Activated CD4-positive, alpha-beta T cell treated with anti-CD3 and anti-CD28 coated beads, Interleukin-2, amount 50 U/mL, for 4 hours (primary cell): Measurements from ENCODE around the gene SULT1B1.
"Not testable (repeated sequence)": the region's sequence is repeated elsewhere in the genome, so short reads cannot be mapped to it uniquely, and the experiment has no call there.

Experiments
- DNase-seq, 2 experiments: peaks; one replicate each; pipeline ENCODE4 v3.0.0-alpha.2; 2020

Gene SULT1B1

GRCh38 chr4:69760455-69760854, at the start of gene SULT1B1:
Gene SULT1B1, minus strand, starts transcription at chr4:69760620. Its CDS starts 5,403 bp downstream, at chr4:69755217.
- DNase-seq = peak in 1 of 2 experiments; percentile 8

GRCh38 chr4:69800599-69800998, 40.2 kb upstream of the SULT1B1 start:
- DNase-seq = no peak

GRCh38 chr4:69799337-69799736, 38.9 kb upstream of the SULT1B1 start:
- no peak for DNase-seq

GRCh38 chr4:69793732-69794131, 33.3 kb upstream of the SULT1B1 start:
- DNase-seq = no peak

GRCh38 chr4:69787879-69788278, 27.5 kb upstream of the SULT1B1 start:
- no peak for DNase-seq

GRCh38 chr4:69786547-69786946, 26.1 kb upstream of the SULT1B1 start:
- DNase-seq = no peak

- DNase-seq = no peak
Observed at GRCh38 chr4:69785211-69785831, 24.9 kb upstream of the SULT1B1 start.

GRCh38 chr4:69782651-69783310, 22.4 kb upstream of the SULT1B1 start:
- no peak for DNase-seq

GRCh38 chr4:69781458-69782418, 21.3 kb upstream of the SULT1B1 start:
- DNase-seq = no peak

GRCh38 chr4:69780141-69780540, 19.7 kb upstream of the SULT1B1 start:
- DNase-seq = no peak

- no peak for DNase-seq
Observed at GRCh38 chr4:69776696-69777095, 16.3 kb upstream of the SULT1B1 start.

GRCh38 chr4:69775321-69775867, 15.0 kb upstream of the SULT1B1 start:
- no peak for DNase-seq

GRCh38 chr4:69773484-69773883, 13.1 kb upstream of the SULT1B1 start:
- no peak for DNase-seq

- not testable (repeated sequence) for DNase-seq
Observed at GRCh38 chr4:69768554-69768953, 8.1 kb upstream of the SULT1B1 start.

GRCh38 chr4:69765751-69766150, 5.3 kb upstream of the SULT1B1 start:
- DNase-seq = no peak

- DNase-seq = no peak
Observed at GRCh38 chr4:69764311-69764710, 3.9 kb upstream of the SULT1B1 start.

- DNase-seq = no peak
Observed at GRCh38 chr4:69763233-69763632, 2.8 kb upstream of the SULT1B1 start.

GRCh38 chr4:69759189-69759604, 1.2 kb downstream of the SULT1B1 start:
- no peak for DNase-seq

GRCh38 chr4:69757464-69757863, 3.0 kb downstream of the SULT1B1 start:
- DNase-seq = no peak

- no peak for DNase-seq
Observed at GRCh38 chr4:69754926-69755580, 5.4 kb downstream of the SULT1B1 start.

GRCh38 chr4:69753686-69754085, 6.7 kb downstream of the SULT1B1 start:
- DNase-seq = no peak

- DNase-seq = no peak
Observed at GRCh38 chr4:69750346-69750745, 10.1 kb downstream of the SULT1B1 start.

GRCh38 chr4:69749771-69750170, 10.6 kb downstream of the SULT1B1 start:
- DNase-seq = no peak
